Panc1 (cell line): ENCODE measurements around the gene MEIOSIN. TPM values are rescaled to one million over a fixed set of nuclear protein-coding genes. Genes with fewer than 3 reads are reported as not detected.

Experiments
- ATAC-seq: fragments of 200-7000 bp; cut with Tn5 transposase; 2 replicates; pipeline ENCODE4 v1.9.1; 2020; ENCODE audit warnings: mild to moderate bottlenecking, moderate library complexity
- BruUV-seq: library from RNA; stranded (reverse); fragments of 400-500 nt; replicated peaks from 2 replicates; lab custom pipeline; 2021; lab: Mats Ljungman, UMichigan
- CTCF ChIA-PET: fragments of 300-600 bp; sonication (Branson Sonifier 250); formaldehyde crosslinking; loops from one replicate; lab custom pipeline; 2022; ENCODE audit warnings: antibody characterized with exemption; lab: Charles Lee
- POLR2A ChIA-PET: fragments of 300-600 bp; sonication (Branson Sonifier 250); formaldehyde crosslinking; loops from one replicate; lab custom pipeline; 2022; ENCODE audit warnings: antibody characterized with exemption; lab: Charles Lee
- DNase-seq: peaks from one replicate; pipeline ENCODE4 v3.0.0-alpha.2; 2010; ENCODE audit warnings: low read depth, low spot score
- H3K27ac ChIP-seq: 2 replicates; pipeline ENCODE4 v1.5.1; 2011; ENCODE audit warnings: mild to moderate bottlenecking, low read length, inconsistent platforms
- H3K27me3 ChIP-seq: fragments of 200-500 bp; sonication (Bioruptor generic); 2 replicates; pipeline ENCODE4 v1.6.0; 2014; ENCODE audit warnings: low read length, inconsistent platforms; ENCODE audit not compliant: control insufficient read depth, insufficient read depth
- H3K36me3 ChIP-seq: fragments of 200-500 bp; sonication (Bioruptor generic); 2 replicates; pipeline ENCODE4 v1.5.1; 2014; ENCODE audit warnings: inconsistent platforms, mild to moderate bottlenecking, low read length, moderate library complexity; ENCODE audit not compliant: control insufficient read depth, insufficient read depth
- H3K4me1 ChIP-seq: 2 replicates; pipeline ENCODE4 v1.5.1; 2011; ENCODE audit warnings: inconsistent platforms, mild to moderate bottlenecking, low read length, moderate library complexity; ENCODE audit not compliant: control insufficient read depth, insufficient read depth
- H3K4me3 ChIP-seq, 2 experiments: 2 replicates each; pipeline ENCODE4 v1.5.1; 2011 to 2012; ENCODE audit warnings: low read depth in 2 of 2, low read length in 2 of 2, mild to moderate bottlenecking in 2 of 2, inconsistent platforms in 1 of 2, moderate library complexity in 1 of 2
- H3K9me3 ChIP-seq: fragments of 200-500 bp; sonication (Bioruptor generic); 2 replicates; pipeline ENCODE4 v1.5.1; 2014; ENCODE audit warnings: low read depth, mild to moderate bottlenecking, inconsistent platforms, low read length, moderate library complexity; ENCODE audit not compliant: control insufficient read depth, insufficient read depth
- POLR2AphosphoS5 ChIP-seq: IDR thresholded peaks from 2 replicates; pipeline ENCODE4 v1.6.1; 2012; ENCODE audit warnings: mild to moderate bottlenecking, low read depth, low read length, moderate library complexity
- SIN3A ChIP-seq: IDR thresholded peaks from 2 replicates; pipeline ENCODE4 v1.6.1; 2012; ENCODE audit warnings: low read depth, mild to moderate bottlenecking, low read length, moderate library complexity, borderline replicate concordance; ENCODE audit not compliant: insufficient read depth
- TCF7L2 ChIP-seq: IDR thresholded peaks from 2 replicates; pipeline ENCODE4 v1.6.1; 2011; ENCODE audit warnings: mild to moderate bottlenecking, low read depth, low read length, inconsistent platforms
- in situ Hi-C: cut with HindIII; loops from 2 replicates; pipeline ENCODE4 v1.10.0; 2016; ENCODE audit warnings: low sequenced_read_pairs, low pct_unique_long_range_greater_than_20kb
- intact Hi-C: fragments of 100-400 bp; cut with micrococcal nuclease; formaldehyde crosslinking; loops from one replicate; pipeline ENCODE4 v1.10.0; 2022; ENCODE audit not compliant: unreplicated experiment
- total RNA-seq: library from RNA; stranded (reverse); gene quantifications from one replicate; pipeline ENCODE4 v1.2.1, GENCODE V29; 2021; ENCODE audit not compliant: unreplicated experiment
- TF ChIP-seq, protein P1 (sequence below): fragments of 450-650 bp; IDR thresholded peaks from 2 replicates; pipeline ENCODE4 v1.5.1; 2017; ENCODE audit warnings: mild to moderate bottlenecking
- TF ChIP-seq, protein P2 (sequence below), 2 experiments: IDR thresholded peaks; 2 replicates each; pipeline ENCODE4 v1.6.1; 2011 to 2012; ENCODE audit warnings: low read depth in 2 of 2, control low read depth in 1 of 2, low read length in 1 of 2, mild to moderate bottlenecking in 1 of 2, moderate library complexity in 1 of 2; ENCODE audit not compliant: insufficient read depth in 1 of 2

Gene MEIOSIN
- total RNA-seq, 1 experiment from 2014 or later, result not detected

DNA sequence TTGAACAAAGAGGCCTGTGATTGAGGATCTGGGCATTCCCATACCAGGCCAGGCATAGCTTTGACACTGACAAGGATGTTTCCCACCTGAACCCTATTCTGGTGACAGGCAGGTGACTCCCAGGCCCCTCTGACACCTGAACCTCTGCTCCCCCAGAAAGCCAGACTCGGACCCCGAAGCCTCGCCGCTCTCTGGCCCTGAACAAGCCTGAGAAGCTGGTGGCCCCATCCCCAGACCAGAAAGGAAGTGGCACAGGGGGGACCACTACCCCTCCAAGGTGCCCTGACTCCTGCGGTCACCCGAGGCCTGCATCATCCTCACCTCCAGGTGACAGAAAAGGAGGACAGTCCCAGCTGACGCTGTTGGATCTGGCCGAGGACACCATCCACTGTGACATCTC is 21.1 kb downstream of the MEIOSIN start:
- TF ChIP-seq, protein P1, sequence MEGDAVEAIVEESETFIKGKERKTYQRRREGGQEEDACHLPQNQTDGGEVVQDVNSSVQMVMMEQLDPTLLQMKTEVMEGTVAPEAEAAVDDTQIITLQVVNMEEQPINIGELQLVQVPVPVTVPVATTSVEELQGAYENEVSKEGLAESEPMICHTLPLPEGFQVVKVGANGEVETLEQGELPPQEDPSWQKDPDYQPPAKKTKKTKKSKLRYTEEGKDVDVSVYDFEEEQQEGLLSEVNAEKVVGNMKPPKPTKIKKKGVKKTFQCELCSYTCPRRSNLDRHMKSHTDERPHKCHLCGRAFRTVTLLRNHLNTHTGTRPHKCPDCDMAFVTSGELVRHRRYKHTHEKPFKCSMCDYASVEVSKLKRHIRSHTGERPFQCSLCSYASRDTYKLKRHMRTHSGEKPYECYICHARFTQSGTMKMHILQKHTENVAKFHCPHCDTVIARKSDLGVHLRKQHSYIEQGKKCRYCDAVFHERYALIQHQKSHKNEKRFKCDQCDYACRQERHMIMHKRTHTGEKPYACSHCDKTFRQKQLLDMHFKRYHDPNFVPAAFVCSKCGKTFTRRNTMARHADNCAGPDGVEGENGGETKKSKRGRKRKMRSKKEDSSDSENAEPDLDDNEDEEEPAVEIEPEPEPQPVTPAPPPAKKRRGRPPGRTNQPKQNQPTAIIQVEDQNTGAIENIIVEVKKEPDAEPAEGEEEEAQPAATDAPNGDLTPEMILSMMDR, result no peak
- TF ChIP-seq, protein P2, sequence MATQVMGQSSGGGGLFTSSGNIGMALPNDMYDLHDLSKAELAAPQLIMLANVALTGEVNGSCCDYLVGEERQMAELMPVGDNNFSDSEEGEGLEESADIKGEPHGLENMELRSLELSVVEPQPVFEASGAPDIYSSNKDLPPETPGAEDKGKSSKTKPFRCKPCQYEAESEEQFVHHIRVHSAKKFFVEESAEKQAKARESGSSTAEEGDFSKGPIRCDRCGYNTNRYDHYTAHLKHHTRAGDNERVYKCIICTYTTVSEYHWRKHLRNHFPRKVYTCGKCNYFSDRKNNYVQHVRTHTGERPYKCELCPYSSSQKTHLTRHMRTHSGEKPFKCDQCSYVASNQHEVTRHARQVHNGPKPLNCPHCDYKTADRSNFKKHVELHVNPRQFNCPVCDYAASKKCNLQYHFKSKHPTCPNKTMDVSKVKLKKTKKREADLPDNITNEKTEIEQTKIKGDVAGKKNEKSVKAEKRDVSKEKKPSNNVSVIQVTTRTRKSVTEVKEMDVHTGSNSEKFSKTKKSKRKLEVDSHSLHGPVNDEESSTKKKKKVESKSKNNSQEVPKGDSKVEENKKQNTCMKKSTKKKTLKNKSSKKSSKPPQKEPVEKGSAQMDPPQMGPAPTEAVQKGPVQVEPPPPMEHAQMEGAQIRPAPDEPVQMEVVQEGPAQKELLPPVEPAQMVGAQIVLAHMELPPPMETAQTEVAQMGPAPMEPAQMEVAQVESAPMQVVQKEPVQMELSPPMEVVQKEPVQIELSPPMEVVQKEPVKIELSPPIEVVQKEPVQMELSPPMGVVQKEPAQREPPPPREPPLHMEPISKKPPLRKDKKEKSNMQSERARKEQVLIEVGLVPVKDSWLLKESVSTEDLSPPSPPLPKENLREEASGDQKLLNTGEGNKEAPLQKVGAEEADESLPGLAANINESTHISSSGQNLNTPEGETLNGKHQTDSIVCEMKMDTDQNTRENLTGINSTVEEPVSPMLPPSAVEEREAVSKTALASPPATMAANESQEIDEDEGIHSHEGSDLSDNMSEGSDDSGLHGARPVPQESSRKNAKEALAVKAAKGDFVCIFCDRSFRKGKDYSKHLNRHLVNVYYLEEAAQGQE (IDR thresholded peaks at IDR 0.05; ENCODE audit: insufficient read depth in 1 of 2, low read depth in 2 of 2, low read length in 1 of 2), result no peak
- TF ChIP-seq POLR2AphosphoS5 (no peak), TCF7L2 (no peak), SIN3A (no peak)
- Histone ChIP-seq H3K4me3 (no peak overlapping the region), H3K9me3 (no peaks in the 10 kb centered on the region), H3K4me1 (no peaks in the 10 kb centered on the region), H3K27me3 (no peaks in the 10 kb centered on the region), H3K36me3 (no peaks in the 10 kb centered on the region), H3K27ac (no peak overlapping the region)
- no peak for ATAC-seq
- ChIA-PET POLR2A (no interaction called here), CTCF (no interaction called here)
- no peak for DNase-seq
- BruUV-seq, result no TSS peak
- in situ Hi-C loops (no loop called here), intact Hi-C loops (no loop called here)

DNA sequence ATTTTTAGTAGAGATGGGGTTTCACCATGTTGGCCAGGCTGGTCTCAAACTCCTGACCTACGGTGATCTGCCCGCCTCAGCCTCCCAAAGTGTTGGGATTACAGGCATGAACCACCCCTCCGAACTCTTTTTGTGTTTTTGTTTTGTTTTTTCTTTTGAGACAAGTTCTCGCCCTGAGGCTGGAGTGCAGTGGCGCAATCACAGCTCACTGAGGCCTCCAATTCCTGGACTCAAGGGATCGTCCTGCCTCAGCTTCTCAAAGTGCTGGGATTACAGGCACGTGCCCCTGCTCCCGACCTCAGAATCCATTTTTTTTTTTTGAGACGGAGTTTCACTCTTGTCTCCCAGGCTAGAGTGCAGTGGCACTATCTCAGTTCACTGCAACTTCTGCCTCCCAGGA is 24.5 kb downstream of the MEIOSIN start:
- H3K36me3 ChIP-seq, result no peaks in the 10 kb centered on the region
- in situ Hi-C loops, result no loop called here
- no TSS peak for BruUV-seq
- ChIA-PET POLR2A (no interaction called here), CTCF (no interaction called here)
- H3K4me3 ChIP-seq, result no peak overlapping the region
- H3K27me3 ChIP-seq, result no peaks in the 10 kb centered on the region
- DNase-seq (no peak), ATAC-seq (no peak)
- intact Hi-C loops, result no loop called here
- TF ChIP-seq TCF7L2 (no peak), POLR2AphosphoS5 (no peak)
- TF ChIP-seq, protein P2 (IDR thresholded peaks at IDR 0.05; ENCODE audit: insufficient read depth in 1 of 2, low read depth in 2 of 2, low read length in 1 of 2), result no peak
- TF ChIP-seq, protein P1, result no peak
- H3K9me3 ChIP-seq, result no peaks in the 10 kb centered on the region
- no peak overlapping the region for H3K27ac ChIP-seq
- no peaks in the 10 kb centered on the region for H3K4me1 ChIP-seq
